Vagina (tissue), 2 donors: Measurements from ENCODE around the gene SHANK3. TPM values are rescaled to one million over a fixed set of nuclear protein-coding genes. Genes with fewer than 3 reads are reported as not detected.

Experiments
- DNase-seq, 2 donors: peaks; one replicate each; pipeline ENCODE4 v3.0.0-alpha.2; 2017; ENCODE audit errors: extremely low spot score in 2 of 2
- H3K27ac ChIP-seq: fragments of 200-600 bp; sonication (generic); one replicate; pipeline ENCODE4 v1.5.1; 2019
- H3K27me3 ChIP-seq: fragments of 200-600 bp; sonication (generic); one replicate; pipeline ENCODE4 v1.5.1; 2019
- H3K36me3 ChIP-seq, 2 donors: fragments of 200-600 bp; sonication (generic); one replicate each; pipeline ENCODE4 v1.5.1; 2017 to 2019
- H3K4me1 ChIP-seq: fragments of 200-600 bp; sonication (generic); one replicate; pipeline ENCODE4 v1.5.1; 2019
- H3K4me3 ChIP-seq, 2 donors: fragments of 200-600 bp; sonication (generic); 1 replicate in 1 of 2; 2 replicates in 1 of 2; pipeline ENCODE4 v1.5.1; 2016 to 2019
- H3K9me3 ChIP-seq: fragments of 200-600 bp; sonication (generic); one replicate; pipeline ENCODE4 v1.5.1; 2019
- CTCF ChIP-seq, 3 experiments: fragments of 450-650 bp in 2 of 3; fragments of 200-600 bp in 1 of 3; sonication (generic) in 1 of 3; IDR thresholded peaks; one replicate each; pipeline ENCODE4 v1.5.1; 2017 to 2019; ENCODE audit warnings: antibody characterized with exemption in 3 of 3, mild to moderate bottlenecking in 2 of 3, moderate library complexity in 2 of 3
- POLR2A ChIP-seq, 2 donors: fragments of 450-650 bp; IDR thresholded peaks; one replicate each; pipeline ENCODE4 v1.6.1; 2017; ENCODE audit warnings: antibody characterized with exemption in 2 of 2, mild to moderate bottlenecking in 2 of 2, moderate library complexity in 2 of 2
- POLR2AphosphoS5 ChIP-seq, 2 donors: sonication (generic); formaldehyde crosslinking; IDR thresholded peaks; one replicate each; pipeline ENCODE4 v1.9.0; 2017; ENCODE audit warnings: antibody characterized with exemption in 2 of 2, mild to moderate bottlenecking in 2 of 2, low read depth in 1 of 2; ENCODE audit not compliant: insufficient read depth in 1 of 2
- intact Hi-C: fragments of 100-400 bp; cut with DNase I; formaldehyde crosslinking; loops from one replicate; pipeline ENCODE4 v1.15.1; 2023
- total RNA-seq: library from RNA; depleted of rRNA; stranded (reverse); fragments of >200 nt; gene quantifications from one replicate; pipeline ENCODE4 v1.2.3, GENCODE V29; 2016

The SHANK3 gene
- total RNA-seq, 1 donor from 2014 or later = 20.4 TPM

DNA sequence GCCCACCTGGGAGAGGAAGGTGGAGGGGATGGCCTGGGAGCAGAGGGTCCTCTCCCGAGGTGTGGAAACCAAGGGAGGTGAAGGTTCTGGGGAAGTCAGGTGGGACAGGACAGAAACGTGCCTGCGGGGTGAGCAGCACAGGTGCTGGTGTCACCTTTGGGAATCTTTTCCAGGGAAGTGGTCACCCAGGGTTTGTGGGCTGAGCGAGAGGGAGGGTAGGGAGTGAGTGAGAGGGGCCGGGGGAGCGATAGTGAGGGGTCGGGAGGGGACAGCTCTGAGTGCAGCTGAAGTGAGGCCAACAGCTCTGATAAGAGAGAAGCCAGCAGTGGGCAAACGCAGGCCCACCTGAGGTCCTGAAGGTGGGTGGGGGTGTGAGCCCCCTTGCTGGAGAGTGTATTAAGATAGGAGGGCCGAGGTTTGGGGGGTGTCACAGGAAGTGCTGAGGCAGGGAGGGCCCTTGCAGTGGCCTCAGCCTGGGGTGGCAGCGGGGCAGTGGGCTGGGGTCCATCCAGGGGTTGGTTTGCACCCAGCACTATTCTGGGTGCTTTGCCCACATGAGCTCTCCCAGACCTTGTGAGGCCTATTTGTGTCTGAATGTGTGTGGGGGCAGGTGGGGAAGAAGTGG, 1.6 kb upstream of the SHANK3 start:
- Histone ChIP-seq H3K9me3 (no peaks in the 10 kb centered on the region), H3K4me3 (no peak overlapping the region), H3K36me3 (no peaks in the 10 kb centered on the region), H3K27ac (no peak overlapping the region), H3K27me3 (peaks cover 6% of the 10 kb centered on the region), H3K4me1 (peaks cover 18% of the 10 kb centered on the region)
- TF ChIP-seq CTCF (IDR thresholded peaks at IDR 0.05) (no peak), POLR2A (IDR thresholded peaks at IDR 0.05) (no peak)
- no peak for DNase-seq
- intact Hi-C loops = no loop called here

DNA sequence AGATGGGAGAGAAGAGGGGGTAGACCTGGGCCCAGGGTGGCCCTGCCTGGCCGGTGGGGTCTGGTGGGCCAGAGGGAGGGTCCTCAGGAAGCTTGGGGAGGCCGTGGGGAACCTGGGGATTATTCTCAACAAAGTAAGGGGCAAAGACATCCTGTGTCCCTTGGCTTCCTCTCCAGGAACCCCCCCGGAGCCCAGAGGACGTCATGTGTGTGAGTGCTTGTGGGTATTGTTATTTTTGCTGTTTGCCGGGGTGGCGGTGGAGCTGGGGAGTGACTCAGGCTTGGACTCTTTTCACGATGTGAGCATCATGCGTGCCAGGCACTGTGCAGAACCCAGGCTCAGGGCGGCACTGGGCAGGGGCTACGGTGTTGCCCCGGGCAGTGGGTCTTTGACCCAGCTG, 982 bp upstream of the SHANK3 start:
- no peak for TF ChIP-seq CTCF (IDR thresholded peaks at IDR 0.05)
- TF ChIP-seq POLR2AphosphoS5 (IDR thresholded peaks at IDR 0.05; ENCODE audit: insufficient read depth in 1 of 2, low read depth in 1 of 2) = no peak
- TF ChIP-seq POLR2A (IDR thresholded peaks at IDR 0.05) = no peak

DNA sequence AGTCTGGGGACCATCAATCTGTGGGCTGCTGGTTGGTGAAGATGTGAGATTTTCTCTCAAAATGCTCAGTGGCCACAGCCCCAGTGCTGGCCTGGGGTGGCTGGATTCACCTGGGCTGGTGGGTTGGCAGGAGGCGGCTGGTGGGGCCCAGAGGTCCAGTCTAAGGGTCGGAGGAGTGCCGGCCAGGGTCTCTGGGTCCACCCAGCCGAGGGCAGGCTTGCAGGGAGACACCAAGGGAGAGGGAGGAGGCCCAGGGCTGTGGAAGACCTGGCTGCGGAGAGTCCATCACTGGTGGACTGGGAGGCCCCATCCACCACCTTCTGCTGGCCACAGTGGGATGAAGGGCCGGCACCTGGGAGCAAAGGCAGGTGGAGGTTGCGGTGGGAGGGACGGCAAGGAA, 582 bp upstream of the SHANK3 start:
- TF ChIP-seq POLR2A (IDR thresholded peaks at IDR 0.05) = no peak
- TF ChIP-seq CTCF (IDR thresholded peaks at IDR 0.05) = no peak
- no peak for TF ChIP-seq POLR2AphosphoS5 (IDR thresholded peaks at IDR 0.05; ENCODE audit: insufficient read depth in 1 of 2, low read depth in 1 of 2)
- H3K9me3 ChIP-seq = no peaks in the 10 kb centered on the region
- H3K27ac ChIP-seq = no peak overlapping the region
- peaks cover 6% of the 10 kb centered on the region for H3K27me3 ChIP-seq
- peak overlapping the region in 1 of 2 donors; percentile 37 for H3K4me3 ChIP-seq
- intact Hi-C loops = no loop called here
- H3K36me3 ChIP-seq = no peaks in the 10 kb centered on the region
- DNase-seq = no peak
- peaks cover 18% of the 10 kb centered on the region for H3K4me1 ChIP-seq

More for the DNA sequence above, 982 bp upstream of the SHANK3 start:
- intact Hi-C loops = no loop called here
- Histone ChIP-seq H3K4me1 (peaks cover 18% of the 10 kb centered on the region), H3K9me3 (no peaks in the 10 kb centered on the region), H3K27me3 (peaks cover 6% of the 10 kb centered on the region), H3K27ac (no peak overlapping the region), H3K4me3 (no peak overlapping the region), H3K36me3 (no peaks in the 10 kb centered on the region)
- no peak for DNase-seq

DNA sequence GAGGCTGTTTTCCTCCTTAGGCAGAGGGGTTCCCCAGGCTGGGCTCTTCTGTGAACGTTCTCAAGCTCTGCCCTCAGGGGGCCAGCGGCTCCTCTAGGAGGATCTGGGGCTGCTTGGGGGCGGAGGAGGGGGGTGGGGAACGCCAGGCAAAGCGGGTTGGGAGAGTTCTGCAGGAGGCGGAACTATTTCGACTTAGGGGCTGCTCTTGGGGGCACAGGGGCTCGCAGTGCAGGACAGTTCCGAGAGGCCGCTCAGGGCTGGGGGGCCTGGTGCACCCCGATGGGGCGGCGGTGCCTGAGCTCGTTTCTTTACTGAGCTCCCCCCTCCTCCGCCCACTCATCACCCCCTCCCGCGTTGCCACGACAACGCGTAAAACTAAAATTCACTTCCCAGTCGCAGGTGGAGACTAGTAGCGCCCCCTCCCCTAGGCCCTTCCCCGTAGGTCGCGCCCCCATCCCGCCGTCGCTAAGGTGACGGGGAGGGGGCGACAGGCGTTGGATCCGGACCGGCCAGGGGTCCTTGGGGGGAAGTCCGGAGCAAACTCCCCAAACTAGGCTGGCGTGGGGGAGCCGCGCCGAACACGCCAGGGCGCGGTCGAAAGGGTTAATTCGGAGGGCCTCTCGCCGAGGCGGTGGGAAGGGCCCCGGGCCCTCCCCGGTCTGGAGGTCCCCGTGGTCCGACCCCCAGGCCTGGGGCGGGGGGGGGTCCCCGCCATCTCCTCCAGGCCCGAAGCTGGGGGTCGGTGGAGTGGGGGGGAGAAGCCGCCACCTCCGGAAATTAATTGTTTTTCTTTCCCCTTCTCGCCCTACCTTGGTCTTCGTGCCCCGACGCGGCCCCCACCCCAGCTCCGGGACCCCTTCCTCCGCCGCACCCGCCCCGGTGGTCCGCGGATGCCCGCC, 857 bp downstream of the SHANK3 start:
- TF ChIP-seq POLR2AphosphoS5 (IDR thresholded peaks at IDR 0.05; ENCODE audit: insufficient read depth in 1 of 2, low read depth in 1 of 2) = no peak
- TF ChIP-seq POLR2A (IDR thresholded peaks at IDR 0.05) = no peak
- TF ChIP-seq CTCF (IDR thresholded peaks at IDR 0.05) = no peak
- Histone ChIP-seq H3K4me1 (peaks cover 18% of the 10 kb centered on the region), H3K9me3 (no peaks in the 10 kb centered on the region), H3K27me3 (peaks cover 6% of the 10 kb centered on the region), H3K4me3 (peak overlapping the region; percentile 37 to 47), H3K27ac (no peak overlapping the region), H3K36me3 (no peaks in the 10 kb centered on the region)
- DNase-seq = no peak
- intact Hi-C loops = no loop called here

DNA sequence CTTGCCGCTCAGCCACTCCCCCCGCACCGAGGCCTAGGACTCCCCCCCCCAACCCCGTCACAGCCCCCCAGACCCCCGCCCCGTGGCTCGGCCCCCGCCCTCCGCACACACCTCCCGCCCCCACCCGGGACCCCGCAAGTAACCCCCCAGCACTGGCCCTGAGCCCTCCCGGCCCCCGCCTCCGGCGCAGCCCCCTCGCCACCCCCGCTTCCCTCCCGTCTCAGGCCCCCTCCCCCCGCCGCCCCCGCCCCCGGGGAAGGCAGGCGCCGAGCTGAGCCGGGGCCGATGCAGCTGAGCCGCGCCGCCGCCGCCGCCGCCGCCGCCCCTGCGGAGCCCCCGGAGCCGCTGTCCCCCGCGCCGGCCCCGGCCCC, 1.5 kb downstream of the SHANK3 start:
- Histone ChIP-seq H3K4me3 (peak overlapping the region; percentile 37 to 47), H3K4me1 (peaks cover 18% of the 10 kb centered on the region), H3K27me3 (peaks cover 6% of the 10 kb centered on the region), H3K9me3 (no peaks in the 10 kb centered on the region), H3K36me3 (no peaks in the 10 kb centered on the region), H3K27ac (no peak overlapping the region)
- intact Hi-C loops = no loop called here
- no peak for DNase-seq
- TF ChIP-seq POLR2A (IDR thresholded peaks at IDR 0.05) = no peak
- TF ChIP-seq POLR2AphosphoS5 (IDR thresholded peaks at IDR 0.05; ENCODE audit: insufficient read depth in 1 of 2, low read depth in 1 of 2) = no peak
- TF ChIP-seq CTCF (IDR thresholded peaks at IDR 0.05) = no peak
